Measurements from ENCODE around the gene KRT76. TPM values are rescaled to one million over a fixed set of nuclear protein-coding genes. Genes with fewer than 3 reads are reported as not detected.

KRT76 gene
- total RNA-seq, 6 experiments from 2014 or later: not detected

- DNase-seq: no peak
- Mint-ChIP-seq H3K4me3 (no peak overlapping the region), H3K4me1 (ENCODE audit: low read depth) (no peaks in the 10 kb centered on the region), H3K27me3 (ENCODE audit: insufficient read depth) (peaks cover 39% of the 10 kb centered on the region), H3K9me3 (no peaks in the 10 kb centered on the region), H3K36me3 (ENCODE audit: low read depth) (no peaks in the 10 kb centered on the region), H3K27ac (no peak overlapping the region)
- TF ChIP-seq CTCF (IDR thresholded peaks at IDR 0.05): no peak
Observed at GRCh38 chr12:52744493-52745156, 32.5 kb downstream of the KRT76 start.

GRCh38 chr12:52742822-52743457 lies 34.2 kb downstream of the KRT76 start:
- DNase-seq: no peak
- Mint-ChIP-seq H3K4me3 (no peak overlapping the region), H3K27ac (no peak overlapping the region), H3K4me1 (ENCODE audit: low read depth) (no peaks in the 10 kb centered on the region), H3K9me3 (no peaks in the 10 kb centered on the region), H3K27me3 (ENCODE audit: insufficient read depth) (peaks cover 25% of the 10 kb centered on the region), H3K36me3 (ENCODE audit: low read depth) (no peaks in the 10 kb centered on the region)
- no peak for TF ChIP-seq CTCF (IDR thresholded peaks at IDR 0.05)

GRCh38 chr12:52742196-52742580 lies 35.0 kb downstream of the KRT76 start:
- DNase-seq: no peak
- H3K9me3 Mint-ChIP-seq: no peaks in the 10 kb centered on the region
- H3K4me3 Mint-ChIP-seq: no peak overlapping the region
- no peak for TF ChIP-seq CTCF (IDR thresholded peaks at IDR 0.05)
- peaks cover 20% of the 10 kb centered on the region for H3K27me3 Mint-ChIP-seq (ENCODE audit: insufficient read depth)
- no peak overlapping the region for H3K27ac Mint-ChIP-seq
- no peaks in the 10 kb centered on the region for H3K36me3 Mint-ChIP-seq (ENCODE audit: low read depth)
- no peaks in the 10 kb centered on the region for H3K4me1 Mint-ChIP-seq (ENCODE audit: low read depth)

- Mint-ChIP-seq H3K27ac (no peak overlapping the region), H3K4me1 (ENCODE audit: low read depth) (no peaks in the 10 kb centered on the region), H3K4me3 (no peak overlapping the region), H3K27me3 (ENCODE audit: insufficient read depth) (peaks cover 23% of the 10 kb centered on the region), H3K36me3 (ENCODE audit: low read depth) (no peaks in the 10 kb centered on the region), H3K9me3 (no peaks in the 10 kb centered on the region)
- DNase-seq: peak; percentile 13
- no peak for TF ChIP-seq CTCF (IDR thresholded peaks at IDR 0.05)
Observed at GRCh38 chr12:52741375-52742195, 35.6 kb downstream of the KRT76 start.

GRCh38 chr12:52740584-52740983 lies 36.6 kb downstream of the KRT76 start:
- TF ChIP-seq CTCF (IDR thresholded peaks at IDR 0.05): no peak
- no peaks in the 10 kb centered on the region for H3K36me3 Mint-ChIP-seq (ENCODE audit: low read depth)
- H3K27me3 Mint-ChIP-seq (ENCODE audit: insufficient read depth): peaks cover 22% of the 10 kb centered on the region
- H3K9me3 Mint-ChIP-seq: no peaks in the 10 kb centered on the region
- no peak overlapping the region for H3K4me3 Mint-ChIP-seq
- H3K4me1 Mint-ChIP-seq (ENCODE audit: low read depth): no peaks in the 10 kb centered on the region
- DNase-seq: no peak
- H3K27ac Mint-ChIP-seq: no peak overlapping the region
